GM12892 (cell line): ENCODE measurements around the gene PANK1.

ENCODE experiments used
- POLR2A ChIP-seq: IDR thresholded peaks from 2 replicates; pipeline ENCODE4 v1.6.1; 2011; ENCODE audit warnings: low read depth, low read length, control low read depth
- TAF1 ChIP-seq: IDR thresholded peaks from 2 replicates; pipeline ENCODE4 v1.6.1; 2011; ENCODE audit warnings: low read depth, mild to moderate bottlenecking, control low read depth, low read length, borderline replicate concordance

GRCh38 chr10:89553064-89553734, 91.8 kb downstream of the PANK1 start:
- TF ChIP-seq POLR2A (no peak), TAF1 (no peak)
